Measurements from ENCODE around the gene CHFR.
A peak's percentile ranks its signal among the peaks of the same experiment; 100 is the strongest.
"Not testable (repeated sequence)": the region's sequence is repeated elsewhere in the genome, so short reads cannot be mapped to it uniquely, and the experiment has no call there.

CHFR gene

DNA sequence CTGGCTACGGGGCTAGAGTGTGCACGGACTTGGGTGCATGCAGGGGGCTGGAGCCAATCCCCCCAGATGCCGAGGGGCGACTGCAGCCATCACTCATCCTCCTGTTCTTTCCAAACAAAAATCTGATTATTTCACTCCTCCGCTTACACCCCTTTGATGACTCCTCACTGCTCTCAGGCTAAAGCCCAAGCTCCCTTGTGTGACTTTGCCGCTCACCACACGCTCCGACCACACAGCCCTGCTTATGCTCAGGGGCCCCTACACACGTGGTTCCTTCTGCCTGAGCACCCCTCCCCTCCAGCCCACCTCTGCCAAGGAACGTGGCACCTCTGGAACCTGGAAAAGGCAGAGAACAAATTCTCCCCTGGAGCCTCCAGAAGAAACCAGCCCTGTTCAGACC, 13.7 kb downstream of the CHFR start:
- DNase-seq: no peak

DNA sequence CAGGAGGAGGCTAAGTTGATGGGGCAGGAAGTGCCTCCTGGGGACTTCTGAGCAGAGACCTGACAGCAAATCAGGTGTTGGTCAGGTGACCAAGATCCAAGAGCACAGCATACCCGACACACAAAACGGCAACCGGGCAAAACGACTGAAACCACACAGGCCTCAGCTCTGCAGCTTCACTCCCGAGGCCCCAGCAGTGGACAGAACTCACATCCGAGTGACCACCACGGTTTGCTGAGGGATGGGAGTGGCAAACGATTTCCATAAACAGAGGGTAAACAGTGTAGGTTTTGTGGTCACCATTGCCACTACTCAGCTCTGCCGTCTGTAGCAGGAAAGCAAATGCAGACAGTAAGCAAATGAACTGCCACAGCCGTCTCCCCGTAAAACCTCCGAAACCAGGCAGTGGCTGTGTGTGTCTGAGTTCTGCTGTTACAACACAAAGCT, 14.4 kb downstream of the CHFR start:
- DNase-seq: no peak

DNA sequence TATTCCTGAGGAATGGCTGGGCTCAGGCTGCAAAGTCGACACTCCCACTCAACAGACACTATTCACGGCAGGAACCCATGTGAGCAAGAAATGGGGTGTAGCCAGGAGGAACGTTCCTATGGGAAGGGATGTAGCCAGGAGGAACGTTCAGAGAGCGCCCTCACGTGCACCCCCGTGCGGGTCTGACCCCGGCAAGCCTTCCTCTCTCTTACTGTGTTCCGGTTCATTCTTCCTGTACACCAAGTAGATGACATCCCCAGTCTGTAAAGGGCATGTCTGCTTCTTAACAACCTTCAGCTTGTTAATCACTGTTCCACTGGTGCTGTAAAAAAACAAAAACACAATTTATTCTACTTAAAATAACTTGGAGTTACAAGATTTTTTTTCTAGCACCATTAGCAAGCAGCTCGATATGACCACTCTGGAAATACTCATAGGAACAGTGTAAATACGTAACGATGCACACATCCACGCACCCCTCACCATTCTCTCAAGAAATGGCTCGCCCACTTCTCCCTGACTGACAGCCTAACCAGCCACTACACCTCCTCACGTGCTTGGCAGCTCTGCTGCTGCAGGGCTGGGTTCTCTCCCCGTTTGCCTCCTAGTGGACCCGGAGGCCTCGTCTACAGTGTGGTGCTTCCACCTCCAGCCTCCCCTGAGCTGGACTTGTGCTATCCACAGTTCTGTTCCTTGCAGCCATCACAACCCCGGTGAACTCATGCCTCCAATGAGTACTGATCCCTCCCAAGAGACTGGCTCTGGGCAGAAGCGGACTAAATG, 15.1 kb downstream of the CHFR start:
- DNase-seq: no peak

DNA sequence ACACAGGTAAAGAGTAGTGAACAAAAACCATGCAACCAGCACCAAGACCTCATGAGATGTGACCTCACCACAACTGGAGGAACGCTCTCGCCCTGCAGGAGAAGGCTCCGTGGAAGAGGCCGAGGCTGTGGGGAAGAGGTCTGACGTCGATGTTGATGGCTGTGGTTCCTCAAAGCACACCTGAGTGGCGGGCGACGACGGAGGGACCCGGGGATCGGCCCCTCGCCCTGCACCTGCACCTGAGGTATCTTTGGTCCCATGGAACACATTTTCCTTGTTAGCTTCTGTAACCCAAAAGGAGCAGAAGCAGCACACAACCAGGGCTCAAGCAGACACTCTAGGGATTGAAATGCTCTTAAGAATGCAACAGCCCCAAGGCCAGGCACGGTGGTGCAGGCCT, 17.9 kb downstream of the CHFR start:
- DNase-seq: no peak

DNA sequence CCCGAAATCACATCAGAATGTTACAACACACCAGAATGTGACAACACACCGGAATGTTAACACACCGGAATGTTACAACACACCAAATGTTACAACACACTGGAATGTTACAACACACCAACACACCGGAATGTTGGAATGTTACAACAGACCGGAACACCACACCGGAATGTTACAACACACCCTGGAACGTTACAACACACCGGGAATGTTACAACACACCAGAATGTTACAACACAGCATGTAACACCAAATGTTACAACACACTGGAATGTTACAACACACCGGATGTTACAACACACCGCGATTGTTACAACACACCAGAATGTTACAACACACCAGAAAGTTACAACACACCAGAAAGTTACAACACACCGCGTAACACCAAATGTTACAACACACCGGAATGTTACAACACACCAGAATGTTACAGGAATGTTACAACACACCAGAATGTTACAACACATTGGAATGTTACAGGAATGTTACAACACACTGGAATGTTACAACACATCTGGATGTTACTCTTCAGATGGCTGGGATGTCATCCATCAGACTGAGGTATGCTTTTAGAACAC, 21.1 kb downstream of the CHFR start:
- DNase-seq: peak; percentile 39 to 48

DNA sequence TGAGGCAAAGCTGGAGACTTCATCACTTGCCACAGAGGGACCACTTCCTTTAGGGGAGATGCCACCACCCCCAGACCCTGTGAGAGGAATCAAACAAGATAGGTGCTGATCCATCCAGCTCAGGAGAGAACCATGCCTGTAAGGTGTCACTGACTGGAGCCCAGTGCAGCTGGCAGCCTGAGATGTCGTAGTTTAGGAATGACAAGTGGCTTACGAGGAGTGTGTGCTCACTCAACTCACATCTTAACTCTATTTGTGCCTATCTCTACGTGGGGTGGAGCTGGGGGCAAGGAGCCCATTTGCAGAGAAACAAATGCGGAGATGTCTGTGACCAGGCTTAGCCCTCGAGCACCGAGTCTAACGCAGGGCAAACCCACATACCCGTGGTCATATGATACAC, 25.8 kb downstream of the CHFR start:
- DNase-seq: no peak

DNA sequence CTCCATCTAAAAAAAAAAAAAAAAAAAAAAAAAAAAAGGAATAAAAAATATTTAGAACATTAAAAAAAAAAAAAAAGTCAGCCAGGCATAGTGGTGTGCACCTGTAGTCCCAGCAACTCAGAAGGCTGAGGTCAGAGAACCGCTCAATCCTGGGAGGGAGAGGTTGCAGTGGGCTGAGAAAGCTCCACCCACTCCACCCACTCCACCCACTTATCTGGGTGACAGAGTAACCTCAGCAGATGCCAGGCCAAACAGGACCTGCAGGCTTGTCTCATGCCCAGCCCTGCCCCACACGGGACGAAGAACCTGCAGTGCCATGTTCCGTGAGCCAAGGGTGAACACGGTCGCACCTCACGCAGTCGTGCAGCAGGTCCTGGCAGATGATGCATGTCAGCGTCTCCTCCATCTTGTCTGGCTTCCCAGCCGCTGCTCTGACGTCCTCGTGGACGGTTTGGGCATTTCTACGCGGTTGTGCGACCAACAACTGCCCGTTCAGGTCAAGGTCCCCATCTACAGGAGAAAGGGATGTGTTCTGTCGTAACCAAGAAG, 28.6 kb downstream of the CHFR start:
- DNase-seq: no peak

DNA sequence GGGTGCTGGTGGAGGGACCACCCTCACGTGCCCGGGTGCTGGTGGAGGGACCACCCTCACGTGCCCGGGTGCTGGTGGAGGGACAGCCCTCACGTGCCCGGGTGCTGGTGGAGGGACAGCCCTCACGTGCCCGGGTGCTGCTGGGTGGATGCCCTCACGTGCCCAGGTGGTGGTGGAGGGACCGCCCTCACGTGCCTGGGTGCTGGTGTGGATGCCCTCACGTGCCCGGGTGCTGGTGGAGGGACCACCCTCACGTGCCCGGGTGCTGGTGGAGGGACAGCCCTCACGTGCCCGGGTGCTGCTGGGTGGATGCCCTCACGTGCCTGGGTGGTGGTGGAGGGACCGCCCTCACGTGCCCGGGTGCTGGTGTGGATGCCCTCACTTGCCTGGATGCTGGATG, 30.4 kb downstream of the CHFR start:
- DNase-seq: not testable (repeated sequence)

DNA sequence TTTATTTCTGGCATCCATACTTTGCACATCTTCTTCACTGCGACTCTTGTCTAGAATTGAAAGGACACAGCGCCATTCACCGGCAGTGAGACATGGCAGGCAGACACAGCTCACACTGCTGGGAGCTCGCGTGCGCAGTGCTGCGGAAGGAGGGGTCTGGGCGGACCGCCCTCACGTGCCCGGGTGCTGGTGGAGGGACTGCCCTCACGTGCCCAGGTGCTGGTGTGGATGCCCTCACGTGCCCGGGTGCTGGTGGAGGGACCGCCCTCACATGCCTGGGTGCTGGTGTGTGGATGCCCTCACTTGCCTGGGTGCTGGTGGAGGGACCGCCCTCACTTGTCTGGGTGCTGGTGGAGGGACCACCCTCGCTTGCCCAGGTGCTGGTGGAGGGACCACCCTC, 30.8 kb downstream of the CHFR start:
- no peak for DNase-seq

DNA sequence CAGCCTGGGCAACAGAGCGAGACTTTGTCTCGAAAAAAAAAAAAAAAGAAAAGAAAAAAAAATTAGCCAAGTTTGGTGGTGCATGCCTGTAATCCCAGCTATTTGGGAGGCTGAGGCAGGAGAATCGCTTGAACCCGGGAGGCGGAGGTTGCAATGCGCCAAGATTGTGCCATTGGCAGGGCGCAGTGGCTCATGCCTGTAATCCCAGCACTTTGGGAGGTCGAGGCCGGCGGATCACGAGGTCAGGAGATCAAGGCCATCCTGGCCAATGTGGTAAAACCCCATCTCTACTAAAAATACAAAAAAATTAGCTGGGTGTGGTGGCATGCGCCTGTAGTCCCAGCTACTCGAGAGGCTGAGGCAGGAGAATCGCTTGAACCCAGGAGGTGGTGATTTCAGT, 32.2 kb downstream of the CHFR start:
- not testable (repeated sequence) for DNase-seq

DNA sequence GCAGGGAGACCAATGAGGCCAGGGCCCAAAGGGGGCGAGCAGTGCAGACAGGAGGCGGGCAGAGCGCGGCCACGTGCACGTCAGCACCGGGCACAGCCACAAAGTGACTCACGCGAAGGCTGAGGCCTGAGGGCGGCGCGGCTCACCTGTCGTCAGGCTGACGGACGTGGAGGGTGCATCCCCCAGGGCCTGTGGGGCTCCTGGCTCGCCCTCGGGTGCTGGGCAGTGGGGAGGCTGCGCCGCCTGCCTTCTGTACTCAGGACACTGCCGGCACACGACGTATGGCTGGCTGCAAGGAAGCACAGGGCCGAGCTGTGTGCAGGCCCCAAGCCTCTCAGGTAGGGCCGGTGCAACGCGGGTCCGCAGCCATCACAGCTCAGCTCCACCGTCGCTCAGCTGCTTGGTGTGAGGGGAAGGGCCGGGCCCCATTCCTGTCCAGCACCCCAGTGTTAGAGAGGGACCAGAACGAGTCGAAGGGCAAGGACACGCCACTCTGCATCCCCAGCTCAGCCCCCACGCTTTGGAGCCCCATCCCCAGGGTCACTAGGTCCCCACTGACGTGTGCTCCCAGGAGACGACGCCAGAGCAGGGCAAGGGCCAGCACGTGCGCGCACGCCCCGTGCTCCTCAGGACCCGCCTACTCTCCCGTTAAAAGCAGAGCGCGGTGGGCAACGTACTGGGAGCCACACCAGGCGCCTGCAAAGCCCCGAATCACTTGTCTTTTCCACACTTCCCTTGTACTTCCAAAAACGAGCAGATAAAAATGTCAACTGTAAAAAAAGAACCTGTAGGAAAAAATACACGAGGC, 33.9 kb downstream of the CHFR start:
- no peak for DNase-seq

DNA sequence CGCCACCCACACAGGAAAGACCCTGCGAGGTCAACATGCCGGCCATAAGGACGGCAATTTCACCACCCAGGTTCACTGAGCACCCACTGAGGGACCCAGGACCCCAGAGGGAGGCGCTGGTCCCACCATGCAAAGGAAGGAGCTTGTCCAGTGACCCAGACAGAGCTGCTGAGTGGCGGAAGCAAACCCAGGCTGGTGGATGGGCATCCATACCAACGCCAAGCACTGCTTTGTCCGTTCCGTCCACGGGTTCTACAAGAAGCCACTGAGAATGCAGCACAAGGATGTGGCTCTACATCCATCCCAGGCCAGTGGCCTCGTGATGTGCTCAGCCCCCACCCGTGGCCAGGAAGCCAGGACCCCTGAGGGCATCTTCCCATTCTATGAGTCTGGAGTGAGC, 34.9 kb downstream of the CHFR start:
- DNase-seq: no peak

DNA sequence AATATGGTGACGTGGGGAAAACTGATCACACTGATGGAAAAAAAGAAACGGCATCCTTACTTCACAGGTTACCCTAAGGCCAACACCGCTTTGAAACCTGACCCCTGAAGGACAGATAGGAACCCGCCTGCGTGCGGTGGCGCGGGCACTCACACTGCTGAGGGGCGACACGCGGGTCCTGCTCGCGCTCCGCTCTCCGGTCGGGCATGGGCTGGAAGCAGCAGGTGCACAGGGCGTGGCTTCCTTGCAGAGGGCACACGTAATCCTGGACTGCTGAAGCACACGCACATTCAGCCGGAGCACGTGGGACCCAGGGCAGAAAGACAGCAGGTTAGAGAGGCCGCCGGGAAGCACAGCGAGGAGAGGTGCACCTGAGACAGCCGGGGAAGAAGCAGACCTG, 35.9 kb downstream of the CHFR start:
- no peak for DNase-seq

DNA sequence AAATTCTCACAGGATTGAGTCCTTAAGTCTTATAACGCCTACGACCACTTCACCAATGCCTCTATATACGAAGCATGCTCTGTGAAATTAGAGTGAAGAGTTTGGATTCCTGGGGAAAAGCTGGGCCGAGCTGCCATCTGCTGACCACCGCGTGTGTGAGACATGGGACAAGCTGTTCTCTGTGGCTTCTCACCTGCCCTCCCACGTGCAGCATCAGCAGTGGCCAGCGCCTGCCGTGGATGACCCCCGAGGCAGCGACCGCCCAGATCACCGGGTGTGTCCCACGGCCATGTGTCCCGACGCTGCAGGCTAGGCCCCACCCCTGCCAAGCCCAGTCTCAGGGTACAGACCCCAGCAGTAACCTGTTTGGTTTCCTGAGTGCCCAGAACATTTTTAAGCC, 37.1 kb downstream of the CHFR start:
- DNase-seq: no peak

DNA sequence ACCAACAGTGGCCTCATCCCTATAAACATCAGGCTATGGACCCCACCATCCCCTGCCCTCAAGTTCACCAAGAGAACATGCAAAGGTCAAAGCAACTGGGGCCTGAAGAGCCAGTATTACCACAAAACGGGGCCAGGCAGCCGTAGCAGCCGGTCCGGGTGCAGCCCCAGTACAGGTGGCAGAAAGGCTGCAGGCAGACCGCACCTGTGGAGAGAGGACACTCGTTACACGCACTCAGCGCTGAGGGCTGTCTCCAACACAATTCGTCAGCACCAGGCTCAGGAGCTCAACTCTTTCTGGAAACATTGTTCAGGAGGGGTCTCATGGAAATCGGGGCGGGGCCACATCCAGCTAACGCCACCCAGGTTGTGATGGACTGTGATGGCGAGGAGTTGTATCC, 38.9 kb downstream of the CHFR start:
- DNase-seq: no peak

DNA sequence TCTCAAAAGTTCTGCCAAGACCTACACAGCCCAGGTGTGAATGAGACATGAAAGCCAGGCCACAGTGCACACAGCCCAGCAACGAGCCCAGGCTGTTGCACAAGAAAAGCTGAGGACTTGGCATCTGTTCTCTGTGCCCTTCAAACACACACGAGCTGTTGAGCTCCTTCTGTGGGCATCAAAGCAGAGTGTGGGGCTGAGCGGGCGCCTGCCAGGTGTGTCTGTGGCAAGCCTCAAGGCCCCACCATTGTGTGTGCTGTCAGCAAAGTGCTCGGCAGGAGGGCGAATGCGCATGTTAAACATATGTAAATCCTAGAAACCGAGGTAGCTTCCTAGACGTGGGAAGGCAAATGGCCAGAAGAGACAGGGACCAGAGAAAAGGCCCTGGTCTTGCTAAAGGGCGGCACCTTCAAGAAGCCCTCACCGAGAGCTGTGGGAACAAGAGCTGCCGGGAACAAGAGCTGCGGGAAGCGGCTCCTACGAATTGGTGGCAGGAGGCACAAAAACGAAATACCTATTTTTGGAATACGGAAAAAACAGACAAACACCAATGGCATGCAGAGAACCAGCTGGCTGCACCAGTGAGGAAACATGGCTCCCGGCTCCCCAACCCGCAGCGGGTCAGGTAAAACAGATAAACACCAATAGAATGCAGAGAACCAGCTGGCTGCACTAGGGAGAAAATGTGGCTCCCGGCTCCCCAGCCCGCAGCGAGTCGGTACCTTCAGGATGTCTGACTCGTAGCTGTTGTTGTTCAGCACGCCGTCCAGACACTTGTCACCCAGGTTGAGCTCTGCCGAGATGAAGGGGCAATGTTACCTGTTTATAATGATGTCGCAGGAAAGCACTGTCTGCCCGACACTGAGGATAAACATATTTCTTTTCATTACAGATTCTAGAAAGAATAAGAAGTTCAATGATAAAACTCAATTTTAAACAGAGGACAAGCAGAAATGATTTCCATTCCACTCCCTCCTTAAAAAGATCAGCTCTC, 39.7 kb downstream of the CHFR start:
- no peak for DNase-seq

DNA sequence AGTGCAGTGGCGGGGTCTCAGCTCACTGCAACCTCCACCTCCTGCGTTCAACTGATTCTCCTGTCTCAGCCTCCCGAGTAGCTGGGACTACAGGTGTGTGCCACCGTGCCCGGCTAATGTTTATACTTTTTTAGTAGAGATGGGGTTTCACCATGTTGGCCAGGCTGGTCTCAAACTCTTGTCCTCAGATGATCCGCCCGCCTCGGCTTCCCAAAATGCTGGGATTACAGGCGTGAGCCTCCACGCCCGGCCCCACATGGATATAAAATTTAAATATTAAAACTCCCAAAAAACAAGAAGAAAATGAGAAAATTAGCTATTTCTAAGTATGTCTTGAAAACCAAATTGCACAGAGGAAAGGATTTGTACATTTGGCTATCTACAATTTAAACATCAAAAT, 42.7 kb downstream of the CHFR start:
- not testable (repeated sequence) for DNase-seq

DNA sequence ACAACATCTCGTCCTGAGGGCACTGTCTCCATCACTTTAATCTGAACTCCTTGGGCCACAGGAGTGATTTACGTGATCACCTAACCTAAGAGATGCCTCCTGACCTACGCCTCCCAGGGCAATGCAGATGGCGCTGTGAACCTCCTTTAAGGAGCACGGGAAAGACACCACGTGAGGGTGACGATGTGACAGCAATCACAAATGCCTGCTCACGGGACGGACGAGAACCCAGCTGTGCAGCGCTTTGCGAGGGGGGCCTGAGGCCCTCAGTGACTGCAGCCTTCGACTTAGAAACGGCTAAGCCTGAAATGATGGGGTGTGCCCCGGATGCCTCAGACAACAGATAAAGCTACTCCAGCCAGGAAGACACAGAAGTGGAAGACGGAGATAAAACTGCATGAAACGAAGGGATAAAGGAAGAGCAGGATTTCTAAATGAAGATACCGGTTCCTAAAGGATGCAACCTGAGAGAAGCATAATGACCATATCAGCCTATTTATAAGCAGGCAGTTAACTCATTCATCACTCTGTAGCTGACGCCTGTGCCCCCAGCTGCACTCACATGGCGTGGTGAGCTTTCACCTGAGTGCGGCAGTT, 44.9 kb downstream of the CHFR start:
- no peak for DNase-seq

DNA sequence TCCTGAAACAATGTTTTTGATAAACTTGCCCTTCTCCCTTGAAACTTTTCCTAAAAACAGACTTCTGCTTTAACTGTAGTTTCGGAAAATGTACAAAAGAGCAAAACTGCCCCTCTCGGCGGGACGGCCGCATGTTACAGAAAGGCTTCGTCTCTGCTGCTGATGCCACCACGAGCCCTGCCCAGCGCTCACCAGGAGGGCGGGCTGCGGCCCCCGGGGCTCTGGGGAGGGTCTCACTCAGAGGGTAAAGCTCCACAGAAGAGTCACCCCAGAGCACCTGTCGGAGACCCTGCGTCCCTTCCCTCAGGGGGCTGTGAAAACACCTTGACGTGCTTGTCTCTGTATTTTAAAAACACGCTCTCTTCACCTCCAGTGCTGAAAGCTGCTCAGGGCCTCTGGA, 46.3 kb downstream of the CHFR start:
- DNase-seq: no peak

DNA sequence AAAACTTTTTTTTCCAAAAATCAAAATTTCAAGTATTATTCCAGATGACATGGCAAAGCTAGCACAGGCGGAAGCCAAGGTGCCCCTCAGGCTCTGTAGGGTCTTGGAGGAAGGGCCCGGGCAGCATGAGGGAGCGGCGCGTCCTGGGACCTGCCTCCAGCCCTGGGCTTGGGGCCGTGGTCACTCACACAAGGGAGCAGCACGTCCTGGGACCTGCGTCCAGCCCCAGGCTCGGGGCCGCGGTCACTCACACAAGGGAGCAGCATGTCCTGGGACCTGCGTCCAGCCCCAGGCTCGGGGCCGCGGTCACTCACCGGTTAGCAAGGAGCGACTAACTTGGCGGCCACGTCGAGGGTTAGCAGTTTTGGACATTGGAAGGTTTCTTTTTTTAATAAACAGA, 46.9 kb downstream of the CHFR start:
- no peak for DNase-seq

DNA sequence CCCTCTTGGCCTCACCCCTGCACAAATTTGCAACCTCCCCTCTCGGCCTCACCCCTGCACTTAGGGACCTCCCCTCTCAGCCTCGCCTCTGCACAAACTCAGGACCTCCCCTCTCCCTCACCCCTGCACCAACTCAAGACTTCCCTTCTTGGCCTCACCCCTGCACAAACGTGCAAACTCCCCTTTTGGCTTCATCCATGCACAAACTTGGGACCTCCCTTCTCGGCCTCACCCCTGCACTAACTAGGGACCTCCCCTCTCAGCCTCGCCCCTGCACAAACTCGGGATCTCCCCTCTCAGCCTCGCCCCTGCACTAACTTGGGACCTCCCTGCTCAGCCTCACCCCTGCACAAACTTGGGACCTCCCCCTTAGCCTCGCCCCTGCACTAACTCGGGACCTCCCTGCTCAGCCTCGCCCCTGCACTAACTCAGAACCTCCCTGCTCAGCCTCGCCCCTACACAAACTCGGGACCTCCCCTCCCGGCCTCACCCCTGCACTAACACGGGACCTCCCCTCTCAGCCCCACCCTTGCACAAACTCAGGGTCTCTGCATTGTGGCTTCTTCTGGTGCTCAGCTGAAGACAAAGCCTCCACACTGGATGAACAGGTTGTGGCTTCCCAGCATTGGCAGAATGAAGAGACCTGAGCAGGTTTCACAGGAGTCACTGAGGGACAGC, 47.7 kb downstream of the CHFR start:
- DNase-seq: no peak
